Fibroblast of the aortic adventitia (primary cell): Measurements from ENCODE around the gene RBM43. TPM values are rescaled to one million over a fixed set of nuclear protein-coding genes. Genes with fewer than 3 reads are reported as not detected.
"Not testable (repeated sequence)": the region's sequence is repeated elsewhere in the genome, so short reads cannot be mapped to it uniquely, and the experiment has no call there.

Experiments
- DNase-seq: peaks from one replicate; pipeline ENCODE4 v3.0.0-alpha.2; 2010; ENCODE audit warnings: low read depth
- H3K4me3 ChIP-seq: 2 replicates; pipeline ENCODE4 v1.5.1; 2011; ENCODE audit warnings: low read depth, mild to moderate bottlenecking, control low read depth, low read length, moderate library complexity
- CTCF ChIP-seq: IDR thresholded peaks from 2 replicates; pipeline ENCODE4 v1.5.1; 2011; ENCODE audit warnings: mild to moderate bottlenecking, low read length, control low read depth, inconsistent platforms; ENCODE audit not compliant: insufficient read depth
- total RNA-seq: library from RNA; depleted of rRNA; stranded (reverse); fragments of >200 nt; gene quantifications from 2 replicates; pipeline ENCODE4 v1.2.3, GENCODE V29; 2012; ENCODE audit warnings: low replicate concordance

The RBM43 gene
- total RNA-seq, result 11.9 and 14.3 TPM in 2 replicates

- peak within 1 kb of the TSS; percentile 91 for H3K4me3 ChIP-seq
- DNase-seq, result peak; percentile 97
- no peak for TF ChIP-seq CTCF
Measured at GRCh38 chr2:151261231-151261976, at the start of gene RBM43. RBM43 (minus strand) TSS chr2:151261863; CDS start chr2:151261727, 136 bp downstream.

- H3K4me3 ChIP-seq, DNase-seq: not testable (repeated sequence)
Measured at GRCh38 chr2:151310313-151310712, 48.6 kb upstream of the RBM43 start.

- no peak for TF ChIP-seq CTCF
- H3K4me3 ChIP-seq, result no peak overlapping the region
- DNase-seq, result peak; percentile 94
Measured at GRCh38 chr2:151306621-151307020, 45.0 kb upstream of the RBM43 start.

- H3K4me3 ChIP-seq, result no peak overlapping the region
- DNase-seq, result no peak
- TF ChIP-seq CTCF, result no peak
Measured at GRCh38 chr2:151305129-151305691, 43.5 kb upstream of the RBM43 start.

GRCh38 chr2:151302879-151303278, 41.2 kb upstream of the RBM43 start:
- DNase-seq, result peak; percentile 94
- no peak for TF ChIP-seq CTCF
- no peak overlapping the region for H3K4me3 ChIP-seq

- no peak for TF ChIP-seq CTCF
- peak; percentile 35 for DNase-seq
- H3K4me3 ChIP-seq, result no peak overlapping the region
Measured at GRCh38 chr2:151302404-151302803, 40.7 kb upstream of the RBM43 start.

- no peak for TF ChIP-seq CTCF
- no peak for DNase-seq
- H3K4me3 ChIP-seq, result no peak overlapping the region
Measured at GRCh38 chr2:151299920-151300539, 38.4 kb upstream of the RBM43 start.
